GM18909 (cell line): ENCODE results near the gene OR51A2.
"Not testable (repeated sequence)": the region's sequence is repeated elsewhere in the genome, so short reads cannot be mapped to it uniquely, and the experiment has no call there.

Experiments
- ATAC-seq: cut with Tn5 transposase; IDR thresholded peaks from one replicate; pipeline ENCODE4 v1.9.1; 2021; ENCODE audit warnings: mild to moderate bottlenecking; ENCODE audit not compliant: unreplicated experiment, poor library complexity

Gene OR51A2

DNA sequence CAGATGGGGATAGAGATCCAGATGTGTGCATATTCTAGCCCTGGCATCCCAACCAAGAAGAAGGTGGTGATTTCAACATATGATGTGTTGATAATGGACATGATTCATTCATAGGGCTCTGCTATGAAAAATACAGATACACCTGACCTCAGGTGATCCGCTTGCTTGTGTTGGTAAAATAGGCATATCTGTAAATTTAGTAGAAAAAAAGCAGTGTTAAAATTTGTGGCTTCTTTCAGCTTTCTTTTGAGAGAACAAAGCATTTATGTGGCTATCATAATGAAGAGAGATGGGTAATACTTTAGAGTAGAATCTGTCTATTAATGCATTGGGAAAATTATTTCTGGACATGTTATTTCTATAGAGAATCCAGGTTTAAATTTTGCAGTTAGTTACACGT, at the start of gene OR51A2:
Gene OR51A2, minus strand, starts transcription at position 101 of the 400 bp plus-strand sequence. Its CDS starts 0 bp downstream, at position 101.
- ATAC-seq: not testable (repeated sequence)

DNA sequence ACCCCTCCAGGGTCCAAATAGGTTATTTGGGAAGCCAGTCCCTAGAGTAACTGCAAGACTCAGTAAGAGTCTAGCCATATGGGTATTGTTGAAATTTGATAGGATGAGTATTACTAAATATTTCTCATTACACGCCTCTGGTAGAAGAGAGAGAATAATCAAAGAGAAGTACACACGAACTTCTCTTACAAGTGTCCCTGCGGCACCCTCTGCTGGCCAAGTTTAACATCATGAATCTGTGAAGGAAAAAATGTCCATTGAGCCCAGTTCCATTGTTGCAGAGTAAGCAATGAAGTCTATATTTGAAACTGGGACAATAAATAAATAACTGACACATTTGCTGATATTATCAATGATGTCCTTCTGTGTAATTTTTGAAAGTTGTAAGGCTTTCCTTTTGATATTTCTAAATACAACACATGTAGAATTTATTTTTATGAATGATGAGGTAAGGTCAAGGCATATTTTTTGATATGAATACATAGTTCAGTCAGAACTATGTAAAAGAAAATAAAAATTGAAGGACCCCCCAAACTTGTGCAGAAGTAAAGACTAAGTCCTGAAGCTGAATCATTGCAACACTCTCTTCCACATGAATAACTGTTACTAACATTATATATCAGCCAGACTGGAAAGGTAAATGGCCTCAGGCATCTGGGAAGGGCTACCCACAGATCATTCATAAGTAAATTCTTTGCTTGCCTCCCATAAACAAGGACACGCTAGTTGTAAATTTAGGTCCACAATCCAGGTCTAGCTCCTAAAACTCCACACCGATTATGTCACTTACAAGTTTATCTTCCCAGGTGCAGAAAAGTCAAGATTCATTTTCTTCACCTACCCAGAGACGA, 49.1 kb upstream of the OR51A2 start:
- no peak for ATAC-seq

DNA sequence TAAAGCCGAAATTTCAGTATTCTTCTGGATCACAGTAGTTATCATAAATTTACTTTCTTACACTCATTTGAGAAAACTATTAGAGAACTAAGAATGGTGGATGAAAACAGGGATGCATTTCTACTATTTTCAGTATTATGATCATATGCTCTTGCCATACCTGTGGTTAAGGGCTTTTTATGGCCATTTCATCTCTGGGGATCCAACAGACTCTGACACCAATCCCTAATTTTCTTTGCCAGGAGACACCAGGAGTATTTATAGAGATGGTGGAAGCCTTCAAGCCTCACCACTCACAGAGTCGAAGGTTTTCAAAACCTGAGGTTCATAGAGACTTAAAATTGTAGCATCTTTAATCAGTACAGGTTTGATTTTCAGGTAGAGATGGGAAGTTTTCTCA, 39.0 kb upstream of the OR51A2 start, which contains the start of gene OR51L1:
Gene OR51L1, plus strand, starts transcription at position 301 of the 400 bp plus-strand sequence. CDS start 4,132 bp downstream, outside the sequence.
- no peak for ATAC-seq

- ATAC-seq: no peak
Observed at GRCh38 chr11:4991060-4991459, 35.5 kb upstream of the OR51A2 start.

DNA sequence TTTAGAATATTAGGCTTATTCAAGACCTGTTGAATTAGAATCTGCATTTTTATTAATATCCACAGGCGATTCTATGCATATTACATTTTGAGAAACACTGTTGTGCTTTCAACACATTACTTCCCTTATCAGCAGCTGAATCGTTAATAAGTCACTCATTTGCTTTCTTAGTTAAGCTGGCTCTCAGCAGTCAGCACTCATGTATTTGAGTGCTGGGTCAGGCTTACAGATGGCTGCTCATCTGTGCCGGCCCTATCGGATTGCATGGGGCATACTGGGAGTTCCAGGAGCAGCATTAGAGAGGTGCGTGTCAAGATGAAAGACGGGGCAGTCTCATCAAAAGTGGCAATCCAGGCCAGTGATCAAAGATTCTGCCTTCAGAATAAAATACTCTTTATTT, 28.3 kb upstream of the OR51A2 start:
- ATAC-seq: no peak

GRCh38 chr11:4982678-4983077, 27.2 kb upstream of the OR51A2 start:
- ATAC-seq: no peak

DNA sequence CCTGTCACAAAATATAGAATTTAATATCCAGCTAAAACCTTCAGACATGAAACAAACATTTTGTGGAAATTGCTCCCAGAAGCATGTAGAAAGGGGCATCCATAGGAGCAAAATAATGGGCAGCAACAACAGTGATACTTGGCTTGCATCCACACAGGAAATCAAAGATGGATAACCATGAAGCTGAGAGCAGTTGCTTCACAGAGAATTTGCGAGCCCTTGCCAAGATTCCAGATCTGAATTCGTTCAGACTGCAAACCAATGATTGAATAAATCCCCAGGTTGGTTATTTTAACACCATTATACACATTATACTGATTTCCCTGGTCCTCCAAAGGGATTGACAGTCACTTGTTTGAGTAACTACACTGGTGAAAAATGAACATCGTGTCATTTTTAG, 23.5 kb upstream of the OR51A2 start:
- no peak for ATAC-seq

GRCh38 chr11:4975436-4975835, 19.9 kb upstream of the OR51A2 start:
- ATAC-seq: no peak

GRCh38 chr11:4962816-4963215, 7.3 kb upstream of the OR51A2 start:
- ATAC-seq: no peak

DNA sequence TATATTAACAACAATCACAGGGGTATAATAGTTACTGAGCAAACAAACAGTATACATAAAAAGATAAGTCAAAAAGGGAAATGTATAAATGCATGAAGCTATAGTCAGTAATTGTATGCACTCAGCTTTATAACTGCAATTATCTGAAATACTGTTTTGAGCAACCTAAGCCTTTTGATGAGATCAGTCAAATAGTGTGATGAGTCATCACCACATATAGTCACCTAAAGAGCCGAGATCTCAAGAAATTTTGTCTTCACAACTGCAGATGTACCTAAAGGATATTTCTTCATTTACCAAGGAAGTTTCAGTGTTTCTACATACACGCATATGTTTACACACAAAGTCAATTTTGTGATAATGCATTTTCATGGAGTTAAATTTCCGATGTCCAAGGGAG, 5.4 kb upstream of the OR51A2 start:
- ATAC-seq: no peak

GRCh38 chr11:4957396-4957795, 1.9 kb upstream of the OR51A2 start:
- ATAC-seq: no peak

DNA sequence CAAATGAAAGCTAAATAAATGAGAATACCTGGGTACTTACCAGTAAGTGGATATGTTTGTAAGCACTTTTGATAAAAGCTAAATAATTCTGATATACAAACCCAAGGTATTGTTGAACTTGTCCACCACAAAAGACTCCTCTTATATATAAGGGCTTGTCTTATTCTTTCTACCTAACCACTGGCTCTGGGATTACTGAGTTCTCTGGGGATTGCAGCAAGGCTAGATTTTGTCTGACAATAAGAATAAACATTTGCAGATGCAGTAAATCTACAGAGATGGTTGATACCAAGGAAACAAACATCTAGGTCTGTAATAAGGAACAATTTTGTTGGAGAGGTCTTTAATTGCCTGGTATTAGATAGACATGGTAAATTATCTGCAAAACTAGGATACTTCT, 8.0 kb downstream of the OR51A2 start, which contains the start of gene OR51A4:
Gene OR51A4, minus strand, starts transcription at position 101 of the 400 bp plus-strand sequence. CDS start 505 bp downstream, outside the sequence.
- no peak for ATAC-seq

DNA sequence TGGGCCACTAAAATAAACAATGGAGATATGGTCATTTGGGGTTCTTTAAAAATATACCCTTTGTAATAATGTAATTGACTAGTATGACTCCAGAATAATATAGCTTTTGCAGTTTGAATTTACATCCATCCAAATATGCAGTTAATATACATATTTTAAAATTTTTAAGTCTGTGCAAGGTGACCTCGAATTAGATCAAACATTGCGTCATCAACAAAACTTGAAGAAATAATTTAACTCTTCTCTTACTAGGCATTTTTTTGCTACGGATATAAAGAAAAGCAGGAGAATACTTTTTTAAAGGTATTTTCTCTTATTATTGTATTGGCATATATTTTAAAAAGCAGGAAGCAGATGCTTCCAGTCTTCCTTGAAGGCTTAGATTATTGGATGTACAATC, 18.8 kb downstream of the OR51A2 start:
- no peak for ATAC-seq

GRCh38 chr11:4932751-4933150, 22.8 kb downstream of the OR51A2 start:
- ATAC-seq: no peak

DNA sequence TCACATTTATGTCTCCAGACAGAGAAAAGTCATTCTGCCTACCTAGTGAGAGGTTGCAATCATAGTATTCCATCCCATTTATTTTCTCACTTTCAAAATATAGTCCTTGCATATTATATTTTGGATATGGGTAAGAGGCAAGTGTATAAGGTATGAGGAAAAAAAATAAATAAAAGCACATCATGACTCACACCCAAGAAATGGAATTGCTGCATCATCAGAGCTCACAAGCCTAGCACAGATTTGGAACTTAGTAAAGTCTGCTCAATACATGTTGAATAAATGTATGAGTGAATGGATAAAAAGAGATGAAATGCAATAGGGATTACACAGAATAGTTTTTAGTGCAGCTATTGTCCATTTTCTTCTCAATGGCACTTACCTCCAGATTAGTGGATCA, 28.9 kb downstream of the OR51A2 start:
- no peak for ATAC-seq

GRCh38 chr11:4924239-4924638, 31.3 kb downstream of the OR51A2 start, which contains the start of gene OR51G1:
Gene OR51G1, minus strand, starts transcription at chr11:4924339. Its CDS starts 0 bp downstream, at chr11:4924339.
- no peak for ATAC-seq

DNA sequence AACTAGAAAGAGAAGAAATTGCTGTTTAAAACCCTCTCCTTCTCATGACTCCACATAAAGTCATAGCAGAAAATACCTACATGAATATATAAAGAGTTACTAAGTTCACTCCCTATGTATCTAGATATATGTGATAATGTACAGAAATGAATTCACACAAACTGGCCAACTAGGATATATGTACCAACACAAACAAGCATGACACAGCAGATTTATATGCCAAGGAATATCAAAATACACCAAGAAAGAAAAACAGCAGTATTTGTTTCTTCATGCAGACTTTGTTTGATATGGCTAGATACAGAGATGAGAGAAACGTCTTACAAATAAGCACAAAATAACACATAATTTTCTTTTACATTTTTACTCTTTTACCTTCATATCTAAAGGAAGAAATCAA, 33.2 kb downstream of the OR51A2 start:
- no peak for ATAC-seq

- no peak for ATAC-seq
Observed at GRCh38 chr11:4921796-4922195, 33.7 kb downstream of the OR51A2 start.

DNA sequence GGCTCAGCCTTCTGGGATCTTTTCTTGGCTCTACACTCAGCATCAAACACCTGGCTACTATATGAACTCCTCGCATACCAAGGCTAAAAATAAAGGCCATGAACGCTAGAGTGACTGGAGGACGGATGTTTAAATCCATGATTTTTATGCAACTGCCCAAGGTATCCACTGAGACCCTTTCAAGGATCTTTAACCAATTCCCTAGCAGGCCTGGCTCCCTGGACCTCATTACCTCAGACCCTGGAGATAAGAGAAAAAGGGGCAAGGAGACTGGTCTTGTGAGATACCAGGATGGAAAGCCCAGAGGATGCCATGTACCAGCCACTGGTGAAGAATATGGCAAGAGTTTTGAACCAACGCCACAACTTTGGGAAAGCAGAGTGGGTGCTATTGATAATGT, 36.3 kb downstream of the OR51A2 start, which contains the start of gene OR51G2:
Gene OR51G2, minus strand, starts transcription at position 101 of the 400 bp plus-strand sequence. CDS start 3,687 bp downstream, outside the sequence.
- ATAC-seq: no peak

DNA sequence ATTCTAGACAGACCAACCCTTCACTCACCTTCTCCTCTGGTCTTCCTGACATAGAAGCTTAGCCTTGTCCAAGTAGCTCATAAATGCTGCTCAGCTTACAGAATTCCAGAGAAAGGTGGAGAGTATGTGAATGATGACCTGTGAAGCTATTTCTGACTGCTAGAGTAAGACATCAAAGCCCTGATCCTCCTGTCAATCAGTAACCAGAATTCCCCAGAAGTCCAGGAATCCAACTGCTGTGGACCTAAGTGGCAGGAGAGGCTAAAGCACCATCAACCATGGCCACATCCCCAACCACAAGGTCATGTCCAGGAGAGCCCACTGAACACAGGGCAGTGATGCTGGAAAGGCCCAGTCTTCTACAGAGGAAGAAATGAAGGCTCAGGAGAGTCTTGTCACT, 38.9 kb downstream of the OR51A2 start:
- no peak for ATAC-seq
